H9 (cell line): ENCODE results near the gene PLA2G2F. TPM values are rescaled to one million over a fixed set of nuclear protein-coding genes. Genes with fewer than 3 reads are reported as not detected.

Experiments
- DNase-seq: peaks from one replicate; pipeline ENCODE4 v3.0.0-alpha.2; 2017
- H2AFZ ChIP-seq: one replicate; pipeline ENCODE4 v1.6.1; 2013; ENCODE audit warnings: mild to moderate bottlenecking, low read length, control low read depth, moderate library complexity
- H2AK5ac ChIP-seq: 2 replicates; pipeline ENCODE4 v1.6.1; 2013; ENCODE audit warnings: low read length, control low read depth, mixed read lengths; ENCODE audit not compliant: insufficient read length
- H2BK120ac ChIP-seq: one replicate; pipeline ENCODE4 v1.6.1; 2013; ENCODE audit warnings: low read depth, mild to moderate bottlenecking, low read length, control low read depth, inconsistent platforms; ENCODE audit not compliant: poor library complexity, severe bottlenecking
- H2BK12ac ChIP-seq: 2 replicates; pipeline ENCODE4 v1.6.1; 2013; ENCODE audit warnings: low read length, control low read depth, mixed read lengths, low read depth; ENCODE audit not compliant: insufficient read length
- H2BK15ac ChIP-seq: 2 replicates; pipeline ENCODE4 v1.6.1; 2013; ENCODE audit warnings: low read depth, low read length, control low read depth
- H2BK20ac ChIP-seq: one replicate; pipeline ENCODE4 v1.6.1; 2013; ENCODE audit warnings: low read depth, mild to moderate bottlenecking, low read length, control low read depth, inconsistent platforms; ENCODE audit not compliant: poor library complexity, severe bottlenecking
- H2BK5ac ChIP-seq: 2 replicates; pipeline ENCODE4 v1.6.1; 2013; ENCODE audit warnings: low read length, control low read depth, mixed read lengths; ENCODE audit not compliant: insufficient read length
- H3K14ac ChIP-seq: 2 replicates; pipeline ENCODE4 v1.6.1; 2013; ENCODE audit warnings: low read length, control low read depth; ENCODE audit not compliant: insufficient read depth
- H3K18ac ChIP-seq: 2 replicates; pipeline ENCODE4 v1.6.1; 2013; ENCODE audit warnings: low read depth, mild to moderate bottlenecking, mixed read lengths, low read length, control low read depth; ENCODE audit not compliant: insufficient read length
- H3K23ac ChIP-seq: 2 replicates; pipeline ENCODE4 v1.6.1; 2013; ENCODE audit warnings: low read length, control low read depth, mixed read lengths, low read depth; ENCODE audit not compliant: insufficient read length
- H3K23me2 ChIP-seq: 2 replicates; pipeline ENCODE4 v1.6.1; 2013; ENCODE audit warnings: low read depth, mild to moderate bottlenecking, mixed read lengths, low read length, control low read depth; ENCODE audit not compliant: insufficient read length, poor library complexity, severe bottlenecking
- H3K27ac ChIP-seq: 2 replicates; pipeline ENCODE4 v1.5.1; 2013; ENCODE audit warnings: low read length, control low read depth, mixed read lengths, low read depth; ENCODE audit not compliant: insufficient read length
- H3K27me3 ChIP-seq: 2 replicates; pipeline ENCODE4 v1.6.1; 2013; ENCODE audit warnings: low read length, control low read depth, inconsistent platforms; ENCODE audit not compliant: insufficient read depth
- H3K4ac ChIP-seq: 2 replicates; pipeline ENCODE4 v1.6.1; 2013; ENCODE audit warnings: low read depth, mild to moderate bottlenecking, control low read depth, inconsistent platforms, low read length, moderate library complexity
- H3K4me1 ChIP-seq: 2 replicates; pipeline ENCODE4 v1.6.1; 2013; ENCODE audit warnings: low read length, control low read depth, inconsistent platforms; ENCODE audit not compliant: insufficient read depth
- H3K4me2 ChIP-seq: 2 replicates; pipeline ENCODE4 v1.6.1; 2013; ENCODE audit warnings: low read length, control low read depth, mixed read lengths; ENCODE audit not compliant: insufficient read length, insufficient read depth
- H3K56ac ChIP-seq: 2 replicates; pipeline ENCODE4 v1.6.1; 2013; ENCODE audit warnings: low read depth, mild to moderate bottlenecking, mixed read lengths, low read length, control low read depth; ENCODE audit not compliant: insufficient read length
- H3K79me1 ChIP-seq: 2 replicates; pipeline ENCODE4 v1.6.1; 2013; ENCODE audit warnings: low read depth, mild to moderate bottlenecking, moderate library complexity, low read length, control low read depth, inconsistent platforms; ENCODE audit not compliant: insufficient read depth, poor library complexity, severe bottlenecking
- H3K79me2 ChIP-seq: 2 replicates; pipeline ENCODE4 v1.6.1; 2013; ENCODE audit warnings: low read length, control low read depth, inconsistent platforms; ENCODE audit not compliant: insufficient read depth
- H3K9ac ChIP-seq: 2 replicates; pipeline ENCODE4 v1.6.1; 2013; ENCODE audit warnings: low read length, control low read depth, mixed read lengths; ENCODE audit not compliant: insufficient read length; ENCODE audit errors: extremely low read depth
- H3K9me3 ChIP-seq: one replicate; pipeline ENCODE4 v1.6.1; 2013; ENCODE audit warnings: low read depth, low read length, inconsistent platforms; ENCODE audit not compliant: control insufficient read depth
- H3T11ph ChIP-seq: one replicate; pipeline ENCODE4 v1.6.1; 2013; ENCODE audit warnings: mild to moderate bottlenecking, low read length, control low read depth, inconsistent platforms
- H4K20me1 ChIP-seq: one replicate; pipeline ENCODE4 v1.6.1; 2013; ENCODE audit not compliant: control insufficient read depth, insufficient read length, insufficient read depth
- H4K5ac ChIP-seq: 2 replicates; pipeline ENCODE4 v1.6.1; 2013; ENCODE audit warnings: low read depth, mild to moderate bottlenecking, mixed read lengths, low read length, control low read depth; ENCODE audit not compliant: insufficient read length
- H4K8ac ChIP-seq: replicated peaks from 2 replicates; pipeline ENCODE4 v1.6.1; 2013; ENCODE audit warnings: low read length, control low read depth, mixed read lengths, low read depth; ENCODE audit not compliant: insufficient read length
- H4K91ac ChIP-seq: 2 replicates; pipeline ENCODE4 v1.6.1; 2013; ENCODE audit warnings: low read depth, mild to moderate bottlenecking, moderate library complexity, mixed read lengths, low read length, control low read depth; ENCODE audit not compliant: insufficient read length
- H3K27ac Mint-ChIP-seq, 3 experiments: 2 replicates in 2 of 3; 3 replicates in 1 of 3; pipeline ENCODE4 v1.8.0; 2020 to 2021; ENCODE audit warnings: mixed read lengths in 3 of 3, mild to moderate bottlenecking in 1 of 3, moderate library complexity in 1 of 3
- H3K27me3 Mint-ChIP-seq: 2 replicates; pipeline ENCODE4 v1.8.0; 2021; ENCODE audit warnings: low read depth, mild to moderate bottlenecking, moderate library complexity, mixed read lengths
- H3K36me3 Mint-ChIP-seq, 3 experiments: 2 replicates in 2 of 3; 3 replicates in 1 of 3; pipeline ENCODE4 v1.8.0; 2020 to 2021; ENCODE audit warnings: low read depth in 3 of 3, mixed read lengths in 3 of 3; ENCODE audit not compliant: insufficient read depth in 1 of 3
- H3K4me1 Mint-ChIP-seq, 2 experiments: 2 replicates each; pipeline ENCODE4 v1.8.0; 2020; ENCODE audit warnings: mixed read lengths in 2 of 2
- H3K4me3 Mint-ChIP-seq, 2 experiments: 2 replicates in 1 of 2; 3 replicates in 1 of 2; pipeline ENCODE4 v1.8.0; 2020 to 2021; ENCODE audit warnings: mild to moderate bottlenecking in 2 of 2, mixed read lengths in 2 of 2, moderate library complexity in 1 of 2
- H3K9me3 Mint-ChIP-seq, 2 experiments: 2 replicates in 1 of 2; 3 replicates in 1 of 2; pipeline ENCODE4 v1.8.0; 2020; ENCODE audit warnings: mild to moderate bottlenecking in 2 of 2, mixed read lengths in 2 of 2, moderate library complexity in 1 of 2
- CTCF ChIP-seq: fragments of 200-600 bp; sonication (generic); conservative IDR thresholded peaks from 3 replicates; pipeline ENCODE4 v1.8.0; 2021; ENCODE audit warnings: antibody characterized with exemption, mild to moderate bottlenecking
- WGBS: extraction: QIAGEN DNeasy Blood & Tissue Kit; methylation state at CpG from one replicate; pipeline ENCODE4 v1.1.7; 2013; ENCODE audit warnings: missing lambda C conversion rate, low lambda C conversion rate, mixed read lengths; ENCODE audit not compliant: insufficient read length; ENCODE audit errors: extremely low coverage; 5-methylcytosine and 5-hydroxymethylcytosine counted together
- total RNA-seq: library from RNA; stranded (reverse); gene quantifications from 2 replicates; pipeline ENCODE4 v1.2.1, GENCODE V29; 2021

The PLA2G2F gene
- total RNA-seq, 1 experiment from 2014 or later = not detected

DNA sequence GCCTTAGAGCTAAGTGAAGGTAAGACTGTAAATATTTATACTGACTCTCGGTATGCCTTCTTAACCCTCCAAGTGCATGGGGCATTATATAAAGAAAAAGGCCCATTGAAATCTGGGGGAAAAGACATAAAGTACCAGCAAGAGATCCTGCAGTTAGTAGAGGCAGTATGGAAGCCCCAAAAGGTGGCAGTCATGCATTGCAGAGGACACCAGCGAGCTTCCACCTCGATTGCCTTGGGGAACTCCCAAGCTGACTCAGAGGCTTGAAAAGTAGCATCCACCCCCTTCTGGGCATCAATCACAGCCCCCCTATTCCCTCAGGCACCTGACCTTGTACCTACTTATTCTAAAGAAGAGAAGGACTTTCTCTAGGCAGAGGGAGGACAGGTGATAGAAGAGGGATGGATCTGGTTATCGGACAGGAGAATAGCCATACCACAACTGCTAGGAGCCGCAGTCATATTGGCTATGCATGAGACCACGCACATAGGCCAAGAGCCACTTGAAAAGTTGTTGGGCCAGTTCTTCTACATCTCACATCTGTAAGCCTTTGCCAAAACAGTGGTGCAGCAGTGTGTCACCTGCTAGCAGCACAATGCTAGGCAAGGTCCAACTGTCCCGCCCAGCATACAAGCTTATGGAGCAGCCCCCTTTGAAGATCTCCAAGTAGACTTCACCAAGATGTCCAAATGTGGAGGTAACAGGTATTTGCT, 19.4 kb downstream of the PLA2G2F start:
- H3K36me3 Mint-ChIP-seq = peaks cover 6 to 16% (median 7%) of the 10 kb centered on the region in 3 experiments; a peak in 5 of 7 replicates

More for the DNA sequence above, 19.4 kb downstream of the PLA2G2F start:
- Histone ChIP-seq H2AK5ac (no peak overlapping the region), H3T11ph (no peak overlapping the region), H2BK120ac (no peak overlapping the region), H2BK5ac (no peak overlapping the region), H3K18ac (no peak overlapping the region), H4K20me1 (no peaks in the 10 kb centered on the region), H4K91ac (no peak overlapping the region), H3K14ac (no peak overlapping the region), H3K79me1 (no peaks in the 10 kb centered on the region), H3K23me2 (no peaks in the 10 kb centered on the region), H3K4ac (no peak overlapping the region), H3K56ac (no peak overlapping the region), H3K9me3 (peaks cover 16% of the 10 kb centered on the region), H3K4me2 (no peak overlapping the region), H2AFZ (no peak overlapping the region), H3K4me1 (no peaks in the 10 kb centered on the region), H3K79me2 (no peaks in the 10 kb centered on the region), H2BK12ac (no peak overlapping the region), H3K27ac (no peak overlapping the region), H3K9ac (no peak overlapping the region), H3K27me3 (no peaks in the 10 kb centered on the region), H2BK15ac (no peak overlapping the region), H3K23ac (no peak overlapping the region), H2BK20ac (no peak overlapping the region), H4K5ac (no peak overlapping the region), H4K8ac (no peak overlapping the region)
- TF ChIP-seq CTCF = no peak
- no peak overlapping the region for H3K4me3 Mint-ChIP-seq
- H3K27ac Mint-ChIP-seq = no peak overlapping the region
- H3K27me3 Mint-ChIP-seq = peaks cover 22% of the 10 kb centered on the region
- peaks cover 3 to 8% of the 10 kb centered on the region in 2 experiments; a peak in 2 of 4 replicates for H3K4me1 Mint-ChIP-seq
- no peak for DNase-seq
- peaks cover 37 to 44% of the 10 kb centered on the region in 2 experiments for H3K9me3 Mint-ChIP-seq
- no CpG with 5 or more reads among the region's 7 CpGs for WGBS
